Naive B cell (primary cell): ENCODE results near the gene ZEB2. TPM values are rescaled to one million over a fixed set of nuclear protein-coding genes. Genes with fewer than 3 reads are reported as not detected.

Experiments
- ATAC-seq, 2 donors: fragments of 150-1000 bp; cut with Tn5 transposase; 2 replicates each; pipeline ENCODE4 v1.10.0; 2021; ENCODE audit warnings: low read depth in 2 of 2, mild to moderate bottlenecking in 2 of 2, moderate library complexity in 2 of 2
- DNase-seq: peaks from one replicate; pipeline ENCODE4 v3.0.0; 2022
- H3K27ac Mint-ChIP-seq, 6 donors: one replicate each; pipeline ENCODE4 v1.8.0; 2020 to 2022; ENCODE audit warnings: mild to moderate bottlenecking in 6 of 6, mixed read lengths in 6 of 6, moderate library complexity in 5 of 6, inconsistent platforms in 2 of 6
- H3K27me3 Mint-ChIP-seq, 3 donors: one replicate each; pipeline ENCODE4 v1.8.0; 2021 to 2022; ENCODE audit warnings: mixed read lengths in 3 of 3, mild to moderate bottlenecking in 1 of 3
- H3K36me3 Mint-ChIP-seq, 2 donors: one replicate each; pipeline ENCODE4 v1.8.0; 2020 to 2022; ENCODE audit warnings: mixed read lengths in 2 of 2, inconsistent platforms in 1 of 2, mild to moderate bottlenecking in 1 of 2
- H3K4me1 Mint-ChIP-seq, 3 donors: one replicate each; pipeline ENCODE4 v1.8.0; 2020 to 2022; ENCODE audit warnings: mixed read lengths in 3 of 3, inconsistent platforms in 1 of 3, mild to moderate bottlenecking in 1 of 3, moderate library complexity in 1 of 3
- H3K4me3 Mint-ChIP-seq, 8 donors: one replicate each; pipeline ENCODE4 v1.8.0; 2020 to 2022; ENCODE audit warnings: mild to moderate bottlenecking in 8 of 8, mixed read lengths in 8 of 8, moderate library complexity in 8 of 8, inconsistent platforms in 2 of 8
- H3K9me3 Mint-ChIP-seq, 7 donors: one replicate each; pipeline ENCODE4 v1.8.0; 2020 to 2022; ENCODE audit warnings: mixed read lengths in 7 of 7, mild to moderate bottlenecking in 5 of 7, inconsistent platforms in 2 of 7, moderate library complexity in 1 of 7
- polyA plus RNA-seq, 6 donors: library from polyadenylated mRNA; unstranded; fragments of 300-500 nt; fragmentation: Illumina TruSeq; gene quantifications; one replicate each; pipeline ENCODE4 v1.2.3, GENCODE V29; 2021; ENCODE audit warnings: low read depth in 6 of 6

The ZEB2 gene
- polyA plus RNA-seq, result 10 to 100 TPM; 62.2 to 96.5 (median 73.1) TPM

- ATAC-seq, result peak; percentile 46 to 52
- H3K4me3 Mint-ChIP-seq, result peak within 1 kb of the TSS in 5 of 8 donors; percentile 34 to 63 (median 42)
- peak within 1 kb of the TSS in 2 of 6 donors; percentile 36 to 50 for H3K27ac Mint-ChIP-seq
- H3K4me1 Mint-ChIP-seq, result peaks cover 33 to 55% (median 37%) of the 10 kb centered on the region in 3 donors
- H3K27me3 Mint-ChIP-seq, result peaks cover 8 to 25% (median 10%) of the 10 kb centered on the region in 3 donors
- peaks cover 0 to 14% of the 10 kb centered on the region in 2 donors for H3K36me3 Mint-ChIP-seq
- DNase-seq, result peak; percentile 68
- no peaks in the 10 kb centered on the region for H3K9me3 Mint-ChIP-seq
Measured at GRCh38 chr2:144519934-144520731, at the start of gene ZEB2. TSS of gene ZEB2 (minus strand) at chr2:144520119. CDS start at chr2:144517350, 2,769 bp downstream.

GRCh38 chr2:144567745-144568144, 47.8 kb upstream of the ZEB2 start:
- Mint-ChIP-seq H3K36me3 (no peaks in the 10 kb centered on the region), H3K4me3 (no peak overlapping the region), H3K9me3 (no peaks in the 10 kb centered on the region), H3K27ac (no peak overlapping the region), H3K4me1 (peaks cover 0 to under 1% (median under 1%) of the 10 kb centered on the region in 3 donors), H3K27me3 (peaks cover 6 to 11% (median 8%) of the 10 kb centered on the region in 3 donors)
- DNase-seq (no peak), ATAC-seq (no peak)

- peaks cover 0 to 8% (median 7%) of the 10 kb centered on the region in 3 donors for H3K4me1 Mint-ChIP-seq
- no peak overlapping the region for H3K4me3 Mint-ChIP-seq
- ATAC-seq (no peak), DNase-seq (no peak)
- no peaks in the 10 kb centered on the region for H3K9me3 Mint-ChIP-seq
- peaks cover 3 to 7% (median 6%) of the 10 kb centered on the region in 3 donors for H3K27me3 Mint-ChIP-seq
- H3K36me3 Mint-ChIP-seq, result no peaks in the 10 kb centered on the region
- no peak overlapping the region for H3K27ac Mint-ChIP-seq
Measured at GRCh38 chr2:144566448-144566847, 46.5 kb upstream of the ZEB2 start.

- DNase-seq (no peak), ATAC-seq (no peak)
- Mint-ChIP-seq H3K36me3 (no peaks in the 10 kb centered on the region), H3K4me3 (no peak overlapping the region), H3K27me3 (peaks cover 17 to 22% (median 20%) of the 10 kb centered on the region in 3 donors), H3K9me3 (peaks cover 0 to 2% (median 0%) of the 10 kb centered on the region in 7 donors), H3K27ac (no peak overlapping the region), H3K4me1 (peaks cover 12 to 16% (median 13%) of the 10 kb centered on the region in 3 donors)
Measured at GRCh38 chr2:144560251-144560650, 40.3 kb upstream of the ZEB2 start.

- ATAC-seq (no peak), DNase-seq (no peak)
- Mint-ChIP-seq H3K4me3 (no peak overlapping the region), H3K27ac (no peak overlapping the region), H3K36me3 (no peaks in the 10 kb centered on the region), H3K4me1 (peaks cover 12 to 16% (median 13%) of the 10 kb centered on the region in 3 donors), H3K9me3 (peaks cover 0 to 2% (median 0%) of the 10 kb centered on the region in 7 donors), H3K27me3 (peaks cover 17 to 22% (median 20%) of the 10 kb centered on the region in 3 donors)
Measured at GRCh38 chr2:144559681-144560080, 39.8 kb upstream of the ZEB2 start.

- Mint-ChIP-seq H3K27ac (peak overlapping the region in 1 of 6 donors; percentile 51), H3K4me3 (no peak overlapping the region), H3K4me1 (peaks cover 12 to 16% (median 13%) of the 10 kb centered on the region in 3 donors), H3K9me3 (peaks cover 0 to 2% (median 0%) of the 10 kb centered on the region in 7 donors), H3K36me3 (no peaks in the 10 kb centered on the region), H3K27me3 (peaks cover 18 to 23% (median 20%) of the 10 kb centered on the region in 3 donors)
- DNase-seq, result no peak
- no peak for ATAC-seq
Measured at GRCh38 chr2:144559242-144559641, 39.3 kb upstream of the ZEB2 start.

GRCh38 chr2:144554492-144555210, 34.7 kb upstream of the ZEB2 start:
- ATAC-seq (no peak), DNase-seq (no peak)
- Mint-ChIP-seq H3K4me3 (no peak overlapping the region), H3K36me3 (no peaks in the 10 kb centered on the region), H3K4me1 (peaks cover 6 to 13% (median 8%) of the 10 kb centered on the region in 3 donors), H3K9me3 (peaks cover 0 to 3% (median 0%) of the 10 kb centered on the region in 7 donors), H3K27ac (no peak overlapping the region), H3K27me3 (peaks cover 41 to 52% (median 44%) of the 10 kb centered on the region in 3 donors)

GRCh38 chr2:144553379-144553778, 33.5 kb upstream of the ZEB2 start:
- H3K36me3 Mint-ChIP-seq, result no peaks in the 10 kb centered on the region
- peaks cover 0 to 3% (median 0%) of the 10 kb centered on the region in 7 donors for H3K9me3 Mint-ChIP-seq
- ATAC-seq (no peak), DNase-seq (no peak)
- peaks cover 37 to 48% (median 42%) of the 10 kb centered on the region in 3 donors for H3K27me3 Mint-ChIP-seq
- H3K4me1 Mint-ChIP-seq, result peaks cover 12 to 19% (median 13%) of the 10 kb centered on the region in 3 donors
- H3K4me3 Mint-ChIP-seq, result no peak overlapping the region
- no peak overlapping the region for H3K27ac Mint-ChIP-seq

- no peak for DNase-seq
- Mint-ChIP-seq H3K27ac (no peak overlapping the region), H3K4me3 (no peak overlapping the region), H3K4me1 (peaks cover 15 to 21% (median 17%) of the 10 kb centered on the region in 3 donors), H3K36me3 (no peaks in the 10 kb centered on the region), H3K27me3 (peaks cover 39 to 50% (median 44%) of the 10 kb centered on the region in 3 donors), H3K9me3 (peaks cover 0 to 3% (median 0%) of the 10 kb centered on the region in 7 donors)
- ATAC-seq, result no peak
Measured at GRCh38 chr2:144552821-144553220, 32.9 kb upstream of the ZEB2 start.

GRCh38 chr2:144550911-144551310, 31.0 kb upstream of the ZEB2 start:
- no peak overlapping the region for H3K27ac Mint-ChIP-seq
- peaks cover 20 to 24% (median 20%) of the 10 kb centered on the region in 3 donors for H3K4me1 Mint-ChIP-seq
- H3K36me3 Mint-ChIP-seq, result no peaks in the 10 kb centered on the region
- peaks cover 0 to 1% (median 0%) of the 10 kb centered on the region in 7 donors for H3K9me3 Mint-ChIP-seq
- ATAC-seq (no peak), DNase-seq (no peak)
- H3K27me3 Mint-ChIP-seq, result peaks cover 51 to 62% (median 55%) of the 10 kb centered on the region in 3 donors
- H3K4me3 Mint-ChIP-seq, result no peak overlapping the region

- Mint-ChIP-seq H3K27me3 (peaks cover 52 to 68% (median 58%) of the 10 kb centered on the region in 3 donors), H3K27ac (no peak overlapping the region), H3K4me3 (no peak overlapping the region), H3K9me3 (peaks cover 0 to 1% (median 0%) of the 10 kb centered on the region in 7 donors), H3K4me1 (peaks cover 17 to 24% (median 20%) of the 10 kb centered on the region in 3 donors), H3K36me3 (no peaks in the 10 kb centered on the region)
- no peak for DNase-seq
- ATAC-seq, result no peak
Measured at GRCh38 chr2:144550084-144550483, 30.2 kb upstream of the ZEB2 start.

GRCh38 chr2:144548532-144549191, 28.7 kb upstream of the ZEB2 start:
- ATAC-seq, result peak; percentile 99
- Mint-ChIP-seq H3K27me3 (peaks cover 51 to 63% (median 62%) of the 10 kb centered on the region in 3 donors), H3K27ac (peak overlapping the region in 5 of 6 donors; percentile 42 to 72 (median 57)), H3K4me1 (peaks cover 17 to 24% (median 20%) of the 10 kb centered on the region in 3 donors), H3K4me3 (peak overlapping the region in 5 of 8 donors; percentile 32 to 78 (median 46)), H3K36me3 (no peaks in the 10 kb centered on the region), H3K9me3 (peaks cover 0 to 1% (median 0%) of the 10 kb centered on the region in 7 donors)
- peak; percentile 70 for DNase-seq
